ENCODE measurements around the gene SFXN4. TPM values are rescaled to one million over a fixed set of nuclear protein-coding genes. Genes with fewer than 3 reads are reported as not detected.
A peak's percentile ranks its signal among the peaks of the same experiment; 100 is the strongest.

The SFXN4 gene, protein sequence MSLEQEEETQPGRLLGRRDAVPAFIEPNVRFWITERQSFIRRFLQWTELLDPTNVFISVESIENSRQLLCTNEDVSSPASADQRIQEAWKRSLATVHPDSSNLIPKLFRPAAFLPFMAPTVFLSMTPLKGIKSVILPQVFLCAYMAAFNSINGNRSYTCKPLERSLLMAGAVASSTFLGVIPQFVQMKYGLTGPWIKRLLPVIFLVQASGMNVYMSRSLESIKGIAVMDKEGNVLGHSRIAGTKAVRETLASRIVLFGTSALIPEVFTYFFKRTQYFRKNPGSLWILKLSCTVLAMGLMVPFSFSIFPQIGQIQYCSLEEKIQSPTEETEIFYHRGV
- 10 to 100 TPM; 31.0 to 81.2 (median 47.0) TPM for total RNA-seq
- polyA plus RNA-seq = 100 to 1,000 TPM in 2 of 3 donors, 10 to 100 TPM in 1; 53.6 to 135 (median 102) TPM
- long read RNA-seq, donor 1, transcript SFXN4-201 (14 exons, 1,363 nt) = major isoform, 24 of 50 reads
- long read RNA-seq, donor 1, partial matches to known transcripts = 20 of 50 reads
- long read RNA-seq, donor 1, other reads (novel, unspliced or antisense) = 5 of 50 reads
- long read RNA-seq, donor 2, transcript SFXN4-201 (14 exons, 1,363 nt) = major isoform, 8 of 34 reads
- long read RNA-seq, donor 2, partial matches to known transcripts = 14 of 34 reads
- long read RNA-seq, donor 2, other reads (novel, unspliced or antisense) = 11 of 34 reads
- long read RNA-seq, donor 3, transcript SFXN4-201 (14 exons, 1,363 nt) = major isoform, 26 of 33 reads
- long read RNA-seq, donor 3, partial matches to known transcripts = 7 of 33 reads
- long read RNA-seq, donor 3, other reads (novel, unspliced or antisense) = 0 of 33 reads
- long read RNA-seq, donor 4, transcript SFXN4-201 (14 exons, 1,363 nt) = major isoform, 34 of 55 reads
- long read RNA-seq, donor 4, partial matches to known transcripts = 10 of 55 reads
- long read RNA-seq, donor 4, other reads (novel, unspliced or antisense) = 11 of 55 reads
- long read RNA-seq, donor 5, transcript SFXN4-201 (14 exons, 1,363 nt) = major isoform, 41 of 71 reads
- long read RNA-seq, donor 5, partial matches to known transcripts = 0 of 71 reads
- long read RNA-seq, donor 5, other reads (novel, unspliced or antisense) = 30 of 71 reads
- long read RNA-seq, donor 6, transcript SFXN4-201 (14 exons, 1,363 nt) = major isoform, 21 of 41 reads
- long read RNA-seq, donor 6, partial matches to known transcripts = 2 of 41 reads
- long read RNA-seq, donor 6, other reads (novel, unspliced or antisense) = 18 of 41 reads
- long read RNA-seq, donor 7, transcript SFXN4-201 (14 exons, 1,363 nt) = major isoform, 6 of 29 reads
- long read RNA-seq, donor 7, partial matches to known transcripts = 22 of 29 reads
- long read RNA-seq, donor 7, other reads (novel, unspliced or antisense) = 0 of 29 reads
- long read RNA-seq, donor 8, transcript SFXN4-201 (14 exons, 1,363 nt) = major isoform, 11 of 68 reads
- long read RNA-seq, donor 8, partial matches to known transcripts = 51 of 68 reads
- long read RNA-seq, donor 8, other reads (novel, unspliced or antisense) = 5 of 68 reads
- long read RNA-seq, donor 9, transcript SFXN4-201 (14 exons, 1,363 nt) = major isoform, 13 of 20 reads
- long read RNA-seq, donor 9, partial matches to known transcripts = 5 of 20 reads
- long read RNA-seq, donor 9, other reads (novel, unspliced or antisense) = 0 of 20 reads
- long read RNA-seq, donor 10, transcript SFXN4-201 (14 exons, 1,363 nt) = major isoform, 5 of 54 reads
- long read RNA-seq, donor 10, partial matches to known transcripts = 42 of 54 reads
- long read RNA-seq, donor 10, other reads (novel, unspliced or antisense) = 7 of 54 reads

DNA sequence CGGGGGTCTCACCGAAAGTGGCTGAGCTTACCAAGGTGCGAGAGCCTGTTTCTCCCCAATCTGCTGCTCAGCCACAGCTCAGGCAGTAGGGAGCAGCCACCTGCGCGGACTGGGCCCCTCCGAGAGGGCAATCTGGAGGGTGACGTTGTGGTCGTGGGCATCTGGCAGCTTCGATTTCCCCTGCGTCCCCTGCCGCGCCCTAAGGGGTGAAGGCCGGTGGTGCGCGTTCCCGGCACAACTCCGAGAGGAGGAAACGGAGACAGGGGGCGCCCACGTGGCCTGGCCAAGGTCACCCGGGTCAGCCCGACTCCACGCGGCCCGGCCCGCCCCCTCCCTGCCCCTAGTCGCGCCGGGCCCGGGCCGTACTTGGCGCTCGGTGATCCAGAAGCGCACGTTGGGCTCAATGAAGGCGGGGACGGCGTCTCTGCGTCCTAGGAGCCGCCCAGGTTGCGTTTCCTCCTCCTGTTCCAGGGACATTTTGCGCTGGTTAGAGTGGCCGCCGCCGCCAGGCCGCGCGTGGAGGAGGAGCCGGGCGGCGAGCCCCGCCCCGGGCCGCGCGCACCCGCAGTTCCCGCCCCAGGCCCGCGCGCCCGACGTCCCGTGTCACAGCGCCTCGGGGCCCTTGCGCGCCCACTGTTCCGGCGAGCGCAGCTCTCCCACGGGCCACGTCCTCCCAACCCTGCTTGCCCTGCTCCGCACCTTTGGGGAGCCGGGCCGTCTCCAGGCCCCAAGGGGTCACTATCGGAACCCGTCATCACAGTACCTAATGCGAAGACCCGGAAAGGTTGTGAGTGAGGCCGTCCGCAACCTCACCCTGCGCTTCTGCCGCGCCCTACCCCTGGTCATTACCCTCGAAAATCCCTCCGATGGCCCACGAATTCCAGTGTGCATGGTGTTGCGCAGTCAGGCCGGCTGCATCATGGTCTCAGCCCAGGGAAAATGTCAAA lies at the start of gene SFXN4:
TSS of gene SFXN4 (minus strand) at position 544 of the 947 bp plus-strand sequence. CDS start at position 477, 67 bp downstream.
- DNase-seq = peak; percentile 75 to 84 (median 79)
- WGBS, 4 donors = 1 to 7% (median 1%) methylated on average over 13 to 90 of the region's 90 CpGs
- intact Hi-C loops (cut with DNase I) = no loop called here

DNA sequence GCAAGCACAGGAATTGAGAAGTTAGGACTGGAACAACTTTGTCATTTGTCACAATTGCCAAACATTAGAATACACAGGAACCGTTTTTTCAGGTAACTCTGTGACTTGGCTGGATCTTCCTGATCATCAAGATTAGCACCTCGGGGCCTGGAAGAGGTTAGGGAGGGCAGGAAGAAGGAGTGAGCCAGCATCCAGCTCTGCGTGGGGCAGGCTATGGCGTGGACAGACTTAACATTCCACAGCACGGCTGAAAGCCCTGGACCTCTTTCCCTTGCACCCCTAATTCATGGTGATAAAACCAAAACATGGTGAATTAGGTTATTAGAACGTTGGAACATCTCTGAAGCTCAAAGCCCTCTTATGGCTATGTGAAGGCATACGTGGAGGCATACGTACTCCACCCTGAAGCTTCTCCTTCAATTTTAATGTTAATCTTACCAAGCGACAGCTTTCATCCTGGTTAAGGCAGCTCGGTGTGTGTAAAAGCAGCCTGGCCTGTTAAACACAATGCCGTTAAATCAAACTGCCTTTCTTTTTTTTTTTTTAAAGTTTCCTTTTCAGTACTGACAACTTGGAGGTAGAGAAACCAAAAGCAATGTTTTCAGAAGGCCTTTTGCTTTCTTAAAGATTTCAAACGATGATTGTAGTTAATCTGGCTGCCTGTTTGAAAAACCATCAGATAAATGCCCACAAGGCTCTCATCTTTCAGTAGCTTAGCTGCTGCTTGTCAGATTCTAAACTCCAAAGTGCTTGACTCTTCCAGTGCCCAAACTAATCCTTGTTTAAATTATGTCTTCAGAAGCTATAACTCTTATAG lies 46.3 kb upstream of the SFXN4 start:
- Histone ChIP-seq H3K27ac (peak overlapping the region in 3 of 5 donors; percentile 14 to 98 (median 63)), H3K36me3 (replicated peaks in 1 of 2) (no peaks in the 10 kb centered on the region), H3K4me1 (replicated peaks in 1 of 2) (peaks cover 24 to 63% of the 10 kb centered on the region in 2 donors), H3K9me3 (replicated peaks in 1 of 3) (no peaks in the 10 kb centered on the region), H3K27me3 (no peaks in the 10 kb centered on the region), H3K4me3 (no peak overlapping the region)
- no peak for DNase-seq
- TF ChIP-seq POLR2A (IDR thresholded peaks at IDR 0.05) = no peak
- TF ChIP-seq, protein P1, sequence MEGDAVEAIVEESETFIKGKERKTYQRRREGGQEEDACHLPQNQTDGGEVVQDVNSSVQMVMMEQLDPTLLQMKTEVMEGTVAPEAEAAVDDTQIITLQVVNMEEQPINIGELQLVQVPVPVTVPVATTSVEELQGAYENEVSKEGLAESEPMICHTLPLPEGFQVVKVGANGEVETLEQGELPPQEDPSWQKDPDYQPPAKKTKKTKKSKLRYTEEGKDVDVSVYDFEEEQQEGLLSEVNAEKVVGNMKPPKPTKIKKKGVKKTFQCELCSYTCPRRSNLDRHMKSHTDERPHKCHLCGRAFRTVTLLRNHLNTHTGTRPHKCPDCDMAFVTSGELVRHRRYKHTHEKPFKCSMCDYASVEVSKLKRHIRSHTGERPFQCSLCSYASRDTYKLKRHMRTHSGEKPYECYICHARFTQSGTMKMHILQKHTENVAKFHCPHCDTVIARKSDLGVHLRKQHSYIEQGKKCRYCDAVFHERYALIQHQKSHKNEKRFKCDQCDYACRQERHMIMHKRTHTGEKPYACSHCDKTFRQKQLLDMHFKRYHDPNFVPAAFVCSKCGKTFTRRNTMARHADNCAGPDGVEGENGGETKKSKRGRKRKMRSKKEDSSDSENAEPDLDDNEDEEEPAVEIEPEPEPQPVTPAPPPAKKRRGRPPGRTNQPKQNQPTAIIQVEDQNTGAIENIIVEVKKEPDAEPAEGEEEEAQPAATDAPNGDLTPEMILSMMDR (IDR thresholded peaks at IDR 0.05) = no peak
- intact Hi-C loops (cut with DNase I) = no loop called here
- WGBS, 4 donors = 46 to 54% (median 50%) methylated on average over 12 of the region's 12 CpGs

More for the DNA sequence above, at the start of gene SFXN4:
- peak; percentile 50 to 75 for TF ChIP-seq POLR2A (IDR thresholded peaks at IDR 0.05)
- TF ChIP-seq, protein P1 (IDR thresholded peaks at IDR 0.05) = peak in 2 of 6 experiments; percentile 1 to 24
- Histone ChIP-seq H3K4me1 (replicated peaks in 1 of 2) (peaks cover 17 to 25% of the 10 kb centered on the region in 2 donors), H3K27ac (peak within 1 kb of the TSS; percentile 60 to 92 (median 84)), H3K36me3 (replicated peaks in 1 of 2) (peaks cover 0 to 34% of the 10 kb centered on the region in 2 donors), H3K4me3 (peak within 1 kb of the TSS; percentile 66 to 91 (median 86)), H3K9me3 (replicated peaks in 1 of 3) (no peaks in the 10 kb centered on the region), H3K27me3 (no peaks in the 10 kb centered on the region)

All from adrenal gland (tissue), 19 donors.